ENCODE measurements around the gene SIRT3.

SIRT3 gene

DNA sequence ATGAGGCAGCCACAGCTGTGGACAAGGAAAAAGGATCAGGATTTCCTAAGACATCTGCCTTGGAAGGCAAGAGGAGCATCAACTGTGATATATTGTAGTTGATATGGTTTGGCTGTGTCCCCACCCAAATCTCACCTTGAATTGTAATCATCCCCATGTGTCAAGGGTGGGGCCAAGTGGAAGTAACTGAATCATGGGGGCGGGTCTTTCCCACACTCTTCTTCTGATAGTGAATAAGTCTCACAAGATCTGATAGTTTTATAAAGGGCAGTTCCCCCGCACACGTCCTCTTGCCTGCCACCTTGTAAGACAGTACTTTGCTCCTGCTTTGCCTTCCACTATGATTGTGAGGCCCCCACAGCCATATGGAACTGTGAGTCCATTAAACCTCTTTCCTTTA is 18.4 kb downstream of the SIRT3 start:
- DNase-seq = no peak

GRCh38 chr11:216081-216974 is 19.8 kb downstream of the SIRT3 start:
- no peak for DNase-seq

- DNase-seq = peak in 1 of 58 donors; percentile 8
Measured at GRCh38 chr11:215581-216037, 20.5 kb downstream of the SIRT3 start.

GRCh38 chr11:214083-214482 is 22.1 kb downstream of the SIRT3 start:
- DNase-seq = no peak

GRCh38 chr11:213111-213510 is 23.0 kb downstream of the SIRT3 start:
- DNase-seq = no peak

DNA sequence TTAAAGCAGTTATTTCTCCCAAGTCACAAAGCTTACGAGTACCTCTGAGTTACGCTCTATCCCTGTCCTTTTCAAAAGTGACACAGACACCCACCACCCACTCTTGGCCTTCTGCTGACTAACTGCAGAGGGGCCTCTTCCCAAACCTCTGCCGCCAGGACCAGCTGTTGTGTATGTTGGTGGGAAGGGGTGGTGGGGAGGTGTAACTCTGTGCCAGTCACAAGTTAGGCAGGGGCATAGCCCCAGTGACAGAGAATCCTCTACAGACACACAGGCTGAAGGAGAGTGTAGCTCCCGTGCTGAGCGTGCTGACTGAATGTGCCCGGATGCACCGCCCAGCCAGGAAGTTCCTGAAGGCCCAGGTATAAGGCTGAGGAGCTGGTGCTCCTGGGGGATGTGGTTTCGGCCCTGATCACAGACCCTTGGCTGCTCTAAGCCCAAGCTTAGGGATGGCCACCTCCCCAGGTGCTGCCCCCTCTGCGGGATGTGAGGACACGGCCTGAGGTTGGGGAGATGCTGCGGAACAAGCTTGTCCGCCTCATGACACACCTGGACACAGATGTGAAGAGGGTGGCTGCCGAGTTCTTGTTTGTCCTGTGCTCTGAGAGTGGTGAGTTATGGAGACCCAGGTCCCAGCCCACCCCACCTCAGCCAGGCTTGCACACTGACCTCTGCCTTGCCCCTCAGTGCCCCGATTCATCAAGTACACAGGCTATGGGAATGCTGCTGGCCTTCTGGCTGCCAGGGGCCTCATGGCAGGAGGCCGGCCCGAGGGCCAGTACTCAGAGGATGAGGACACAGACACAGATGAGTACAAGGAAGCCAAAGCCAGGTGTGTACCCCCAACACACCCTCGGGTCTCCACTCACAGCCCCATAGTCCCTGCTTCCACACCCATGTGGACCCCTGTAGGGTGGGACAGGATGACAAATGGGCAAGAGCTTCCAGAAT is 23.7 kb downstream of the SIRT3 start:
- no peak for DNase-seq

GRCh38 chr11:211741-212140 is 24.4 kb downstream of the SIRT3 start:
- no peak for DNase-seq

GRCh38 chr11:211295-211694 is 24.8 kb downstream of the SIRT3 start:
- DNase-seq = no peak

GRCh38 chr11:210803-211180 is 25.4 kb downstream of the SIRT3 start:
- no peak for DNase-seq

DNA sequence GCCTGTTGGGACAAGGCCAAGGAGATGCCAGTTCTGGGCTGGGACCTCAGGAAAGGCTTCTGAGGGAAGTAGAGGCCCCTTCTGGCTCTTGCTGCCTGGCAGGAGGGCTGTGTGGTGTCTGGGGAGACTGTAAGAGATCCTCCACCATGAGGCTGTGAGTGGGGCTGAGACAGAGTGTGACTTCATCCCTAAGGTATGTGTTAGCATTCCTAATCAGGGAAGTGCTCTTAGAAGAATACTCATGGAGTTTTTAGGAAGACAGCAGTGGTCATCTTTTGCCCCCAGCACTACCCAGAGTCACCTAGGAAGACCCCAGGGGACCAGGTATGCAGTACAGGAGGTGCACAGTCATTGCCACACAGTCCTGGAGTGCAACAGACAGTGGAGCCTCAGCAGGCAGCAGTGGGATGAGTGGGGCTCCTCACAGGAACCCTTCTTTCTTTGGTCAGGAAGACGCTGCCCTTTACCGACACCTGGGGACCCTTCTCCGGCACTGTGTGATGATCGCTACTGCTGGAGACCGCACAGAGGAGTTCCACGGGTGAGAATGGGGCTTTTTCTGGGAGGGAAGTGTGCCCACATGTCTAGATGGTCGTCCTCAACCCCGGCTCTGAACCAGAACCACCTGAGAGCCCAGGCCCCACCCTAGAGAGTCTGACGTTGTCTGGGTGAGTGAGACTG is 25.9 kb downstream of the SIRT3 start:
- DNase-seq = no peak

DNA sequence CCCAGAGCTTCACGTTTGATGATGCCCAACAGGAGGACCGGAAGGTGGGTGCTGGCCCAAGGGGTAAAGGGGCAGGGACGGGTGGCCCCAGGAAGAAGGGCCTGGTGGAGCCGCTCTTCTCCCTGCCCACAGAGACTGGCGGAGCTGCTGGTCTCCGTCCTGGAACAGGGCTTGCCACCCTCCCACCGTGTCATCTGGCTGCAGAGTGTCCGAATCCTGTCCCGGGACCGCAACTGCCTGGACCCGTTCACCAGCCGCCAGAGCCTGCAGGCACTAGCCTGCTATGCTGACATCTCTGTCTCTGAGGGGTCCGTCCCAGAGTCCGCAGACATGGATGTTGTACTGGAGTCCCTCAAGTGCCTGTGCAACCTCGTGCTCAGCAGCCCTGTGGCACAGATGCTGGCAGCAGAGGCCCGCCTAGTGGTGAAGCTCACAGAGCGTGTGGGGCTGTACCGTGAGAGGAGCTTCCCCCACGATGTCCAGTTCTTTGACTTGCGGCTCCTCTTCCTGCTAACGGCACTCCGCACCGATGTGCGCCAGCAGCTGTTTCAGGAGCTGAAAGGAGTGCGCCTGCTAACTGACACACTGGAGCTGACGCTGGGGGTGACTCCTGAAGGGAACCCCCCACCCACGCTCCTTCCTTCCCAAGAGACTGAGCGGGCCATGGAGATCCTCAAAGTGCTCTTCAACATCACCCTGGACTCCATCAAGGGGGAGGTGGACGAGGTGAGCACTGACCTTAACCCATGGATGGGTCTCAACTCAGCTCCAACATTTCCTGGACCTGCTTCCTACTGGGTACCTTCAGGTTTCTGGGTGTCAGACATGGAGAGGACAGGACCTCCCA is 26.6 kb downstream of the SIRT3 start:
- DNase-seq = no peak

DNA sequence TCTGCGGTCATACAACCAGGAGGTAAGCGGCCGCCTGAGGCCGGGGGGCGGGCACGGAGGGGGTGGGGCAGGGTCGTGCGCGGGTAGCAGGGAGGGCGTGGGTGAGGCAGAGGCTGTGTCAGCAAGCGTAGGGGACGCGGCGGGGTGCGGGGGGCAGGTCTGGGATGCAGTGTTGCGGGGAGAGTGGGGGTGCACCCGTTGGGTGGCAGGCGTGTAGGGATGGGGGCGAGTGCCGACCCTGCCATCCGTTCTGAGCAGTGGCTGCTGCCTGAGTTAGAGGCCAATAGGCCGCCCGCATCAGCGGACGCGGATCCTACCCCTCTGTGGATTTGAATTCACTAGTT is 27.3 kb downstream of the SIRT3 start:
- peak in 2 of 58 donors; percentile 50 to 61 for DNase-seq

DNA sequence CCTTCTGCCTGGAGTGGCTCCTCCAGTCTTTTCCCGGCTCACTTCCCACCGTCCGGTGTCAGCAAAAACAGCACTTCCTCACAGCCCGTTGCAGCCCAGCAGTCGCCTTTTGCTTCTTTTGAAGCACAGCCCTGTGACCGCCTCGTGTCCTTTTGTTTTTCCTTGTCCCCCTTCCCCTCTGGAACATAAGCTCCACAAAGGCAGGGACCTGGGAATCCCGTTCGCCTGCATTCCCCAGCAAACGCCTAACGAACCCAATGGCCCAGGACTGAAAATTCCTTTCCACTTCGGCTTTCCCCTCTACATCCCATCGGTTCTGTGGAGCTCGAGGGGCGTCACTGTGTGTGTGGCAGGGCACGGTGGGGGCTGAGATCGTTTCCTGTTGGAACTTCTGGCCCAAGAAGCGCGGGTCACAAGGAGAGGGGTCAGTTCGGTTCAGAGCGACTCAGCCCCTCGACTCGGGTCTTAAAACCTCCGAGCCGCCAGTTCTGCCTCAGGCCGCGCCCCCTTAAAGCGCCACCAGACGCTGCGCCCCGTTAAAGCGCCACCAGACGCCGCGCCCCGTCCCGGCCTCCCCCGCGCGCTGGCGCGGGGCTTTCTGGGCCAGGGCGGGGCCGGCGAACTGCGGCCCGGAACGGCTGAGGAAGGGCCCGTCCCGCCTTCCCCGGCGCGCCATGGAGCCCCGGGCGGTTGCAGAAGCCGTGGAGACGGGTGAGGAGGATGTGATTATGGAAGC is 27.8 kb downstream of the SIRT3 start:
- DNase-seq = peak in 54 of 58 donors; percentile 7 to 80 (median 58)

GRCh38 chr11:207863-208180 is 28.3 kb downstream of the SIRT3 start:
- peak in 5 of 58 donors; percentile 54 to 74 (median 65) for DNase-seq

DNA sequence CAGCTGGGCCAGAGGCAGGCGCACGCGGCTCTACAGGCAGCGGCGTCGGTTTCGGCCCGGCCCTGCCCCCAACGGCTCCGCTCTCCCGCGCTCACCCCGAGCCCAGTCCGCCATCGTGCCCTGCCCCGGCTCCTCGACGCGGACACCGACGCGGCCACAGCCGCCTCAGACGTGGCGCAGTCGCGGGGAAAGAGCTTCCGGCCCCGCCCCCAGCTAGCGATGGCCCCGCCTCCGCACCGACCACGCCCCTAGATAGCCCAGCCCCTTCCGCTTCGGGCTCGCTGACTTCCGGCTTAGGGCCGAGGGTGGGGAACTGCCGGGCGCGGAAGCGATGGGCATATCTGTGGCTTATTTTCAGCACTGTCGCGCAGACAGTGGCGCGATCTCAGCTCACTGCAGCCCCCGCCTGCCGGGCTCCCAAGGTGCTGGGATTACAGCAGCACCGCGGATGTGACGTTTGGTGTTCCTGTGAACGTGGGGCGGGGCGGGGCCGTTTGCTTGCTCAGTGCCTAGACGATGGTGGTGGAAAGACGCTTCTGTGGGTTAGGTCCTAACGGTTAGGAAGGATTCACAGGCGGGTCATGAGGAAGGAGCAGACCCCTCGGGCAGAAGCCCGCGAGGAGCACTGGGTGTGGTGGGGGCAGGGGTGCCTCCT is 28.8 kb downstream of the SIRT3 start, which contains the start of the genes BET1L and RIC8A:
Gene BET1L, minus strand, starts transcription at position 192 of the 655 bp plus-strand sequence. Its CDS starts 78 bp downstream, at position 114.
Gene RIC8A, plus strand, starts transcription at position 501 of the 655 bp plus-strand sequence. CDS start 1,147 bp downstream, outside the sequence.
- DNase-seq = peak; percentile 71 to 99 (median 96)

DNA sequence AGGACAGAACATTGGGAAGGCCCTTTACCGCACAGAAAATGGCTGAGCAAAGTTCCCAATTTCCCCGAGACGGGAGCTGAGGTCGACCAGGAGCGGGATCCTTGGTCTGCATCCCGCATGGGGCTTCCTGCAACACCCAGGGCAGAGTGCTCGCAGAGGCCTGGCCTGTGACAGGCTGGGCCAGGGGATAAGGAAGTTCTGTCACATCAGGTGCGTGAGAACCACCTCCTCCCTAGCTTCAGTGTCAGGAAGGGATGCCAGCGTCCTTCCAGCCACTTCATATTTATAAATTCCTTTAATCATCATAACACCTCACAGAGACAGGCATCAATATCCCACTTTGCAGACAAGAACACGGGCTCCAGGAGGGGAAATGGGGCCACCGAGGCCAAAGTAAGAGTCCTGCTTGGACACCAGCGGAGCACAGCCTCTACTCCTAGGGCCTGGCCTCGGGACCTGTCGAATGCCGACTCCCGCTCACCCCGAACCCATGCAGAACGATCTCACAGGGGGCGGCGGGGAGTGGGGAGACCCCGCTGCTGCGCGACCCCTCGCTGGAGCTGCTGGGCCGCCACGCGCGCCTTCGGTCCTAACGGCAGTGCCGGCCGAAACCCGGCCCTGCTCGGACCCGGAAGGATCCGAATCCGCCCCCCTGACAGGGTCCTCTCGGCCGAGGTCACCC is 29.5 kb downstream of the SIRT3 start:
- DNase-seq = no peak

GRCh38 chr11:206002-206384 is 30.1 kb downstream of the SIRT3 start:
- no peak for DNase-seq

DNA sequence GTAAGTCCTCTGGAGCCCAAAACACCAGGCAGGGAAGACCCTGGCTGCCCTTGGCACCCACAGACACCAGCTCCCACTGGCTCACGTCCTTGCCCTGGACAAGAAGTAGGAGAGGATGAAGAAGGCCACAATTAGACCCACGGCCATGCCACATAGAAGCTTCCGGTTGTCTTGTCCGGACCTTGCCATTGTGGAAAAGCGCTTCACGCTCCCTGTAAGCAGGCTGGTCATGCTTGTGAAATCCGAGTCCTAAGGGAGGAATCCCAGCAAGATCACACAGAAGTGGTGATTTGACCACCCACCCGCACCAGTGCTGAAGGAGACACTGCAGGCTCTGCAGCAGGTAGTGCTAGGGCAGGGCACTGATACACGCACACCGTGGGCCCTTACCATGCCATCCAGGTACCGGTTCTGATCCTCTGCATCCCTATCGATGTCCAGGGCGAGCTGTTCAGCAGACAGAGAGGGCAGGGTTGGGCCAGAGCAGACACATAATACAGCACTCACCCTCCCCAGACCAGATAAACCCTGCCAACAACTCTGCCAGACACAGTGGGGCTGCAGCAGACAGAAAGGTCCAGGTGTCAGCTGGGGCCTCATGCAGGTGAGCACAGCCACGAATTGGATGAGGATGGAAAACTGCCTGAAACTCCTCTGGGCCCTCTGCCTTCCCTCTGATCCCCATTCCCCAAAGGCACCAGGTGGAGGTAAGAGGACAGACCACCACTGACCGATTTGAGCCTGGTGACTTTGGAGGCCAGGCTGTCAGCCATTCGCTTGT is 30.7 kb downstream of the SIRT3 start:
- no peak for DNase-seq
